Neural cell (in vitro differentiated cells): ENCODE measurements around the gene APH1B.

Source experiments
- EP300 ChIP-seq: fragments of 450-650 bp; conservative IDR thresholded peaks from 2 replicates; pipeline ENCODE4 v1.6.1; 2014; ENCODE audit warnings: antibody characterized with exemption, mild to moderate bottlenecking, moderate library complexity; ENCODE audit not compliant: poor library complexity, severe bottlenecking
- EZH2 ChIP-seq: fragments of 200-600, 300-800 bp; shearing (Covaris generic), sonication (generic); IDR thresholded peaks from 2 replicates; pipeline ENCODE4 v1.6.1; 2014; ENCODE audit warnings: antibody characterized with exemption, low read length, borderline replicate concordance, mild to moderate bottlenecking; ENCODE audit not compliant: insufficient read depth, poor library complexity, severe bottlenecking
- POLR2AphosphoS5 ChIP-seq: IDR thresholded peaks from 2 replicates; pipeline ENCODE4 v1.6.1; 2012
- RAD21 ChIP-seq: fragments of 450-650 bp; conservative IDR thresholded peaks from 2 replicates; pipeline ENCODE4 v1.6.1; 2014; ENCODE audit warnings: antibody characterized with exemption, mild to moderate bottlenecking, moderate library complexity
- TAF1 ChIP-seq: IDR thresholded peaks from 2 replicates; pipeline ENCODE4 v1.6.1; 2012; ENCODE audit warnings: low read depth
- TF ChIP-seq, protein P1 (sequence below): fragments of 450-650 bp; IDR thresholded peaks from 2 replicates; pipeline ENCODE4 v1.5.1; 2014; ENCODE audit warnings: antibody characterized with exemption, mild to moderate bottlenecking, moderate library complexity; ENCODE audit not compliant: poor library complexity, severe bottlenecking
- TF ChIP-seq, protein P2 (sequence below): IDR thresholded peaks from 2 replicates; pipeline ENCODE4 v1.6.1; 2012; ENCODE audit warnings: borderline replicate concordance

DNA sequence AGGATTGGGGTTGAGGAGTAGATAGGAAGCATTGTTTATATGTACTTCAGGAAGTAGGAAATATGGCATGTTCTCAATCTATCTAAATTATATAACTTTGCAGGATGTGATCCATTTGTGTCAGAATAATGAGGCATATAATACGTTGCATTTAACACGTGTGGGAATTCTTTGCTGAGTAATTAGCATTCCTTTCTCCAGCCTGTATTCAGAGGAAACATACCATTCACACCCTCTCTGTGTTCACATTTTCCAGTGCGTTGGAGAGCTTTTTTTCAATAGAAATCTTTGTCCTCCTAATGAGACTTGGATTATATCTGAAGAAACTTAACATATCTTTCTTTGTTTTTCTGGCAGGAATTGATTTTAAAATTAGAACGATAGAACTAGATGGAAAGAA lies 33.0 kb upstream of the APH1B start:
- TF ChIP-seq, protein P1, sequence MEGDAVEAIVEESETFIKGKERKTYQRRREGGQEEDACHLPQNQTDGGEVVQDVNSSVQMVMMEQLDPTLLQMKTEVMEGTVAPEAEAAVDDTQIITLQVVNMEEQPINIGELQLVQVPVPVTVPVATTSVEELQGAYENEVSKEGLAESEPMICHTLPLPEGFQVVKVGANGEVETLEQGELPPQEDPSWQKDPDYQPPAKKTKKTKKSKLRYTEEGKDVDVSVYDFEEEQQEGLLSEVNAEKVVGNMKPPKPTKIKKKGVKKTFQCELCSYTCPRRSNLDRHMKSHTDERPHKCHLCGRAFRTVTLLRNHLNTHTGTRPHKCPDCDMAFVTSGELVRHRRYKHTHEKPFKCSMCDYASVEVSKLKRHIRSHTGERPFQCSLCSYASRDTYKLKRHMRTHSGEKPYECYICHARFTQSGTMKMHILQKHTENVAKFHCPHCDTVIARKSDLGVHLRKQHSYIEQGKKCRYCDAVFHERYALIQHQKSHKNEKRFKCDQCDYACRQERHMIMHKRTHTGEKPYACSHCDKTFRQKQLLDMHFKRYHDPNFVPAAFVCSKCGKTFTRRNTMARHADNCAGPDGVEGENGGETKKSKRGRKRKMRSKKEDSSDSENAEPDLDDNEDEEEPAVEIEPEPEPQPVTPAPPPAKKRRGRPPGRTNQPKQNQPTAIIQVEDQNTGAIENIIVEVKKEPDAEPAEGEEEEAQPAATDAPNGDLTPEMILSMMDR, result no peak
- TF ChIP-seq EZH2 (no peak), POLR2AphosphoS5 (no peak), RAD21 (no peak), TAF1 (no peak), EP300 (no peak)
- TF ChIP-seq, protein P2, sequence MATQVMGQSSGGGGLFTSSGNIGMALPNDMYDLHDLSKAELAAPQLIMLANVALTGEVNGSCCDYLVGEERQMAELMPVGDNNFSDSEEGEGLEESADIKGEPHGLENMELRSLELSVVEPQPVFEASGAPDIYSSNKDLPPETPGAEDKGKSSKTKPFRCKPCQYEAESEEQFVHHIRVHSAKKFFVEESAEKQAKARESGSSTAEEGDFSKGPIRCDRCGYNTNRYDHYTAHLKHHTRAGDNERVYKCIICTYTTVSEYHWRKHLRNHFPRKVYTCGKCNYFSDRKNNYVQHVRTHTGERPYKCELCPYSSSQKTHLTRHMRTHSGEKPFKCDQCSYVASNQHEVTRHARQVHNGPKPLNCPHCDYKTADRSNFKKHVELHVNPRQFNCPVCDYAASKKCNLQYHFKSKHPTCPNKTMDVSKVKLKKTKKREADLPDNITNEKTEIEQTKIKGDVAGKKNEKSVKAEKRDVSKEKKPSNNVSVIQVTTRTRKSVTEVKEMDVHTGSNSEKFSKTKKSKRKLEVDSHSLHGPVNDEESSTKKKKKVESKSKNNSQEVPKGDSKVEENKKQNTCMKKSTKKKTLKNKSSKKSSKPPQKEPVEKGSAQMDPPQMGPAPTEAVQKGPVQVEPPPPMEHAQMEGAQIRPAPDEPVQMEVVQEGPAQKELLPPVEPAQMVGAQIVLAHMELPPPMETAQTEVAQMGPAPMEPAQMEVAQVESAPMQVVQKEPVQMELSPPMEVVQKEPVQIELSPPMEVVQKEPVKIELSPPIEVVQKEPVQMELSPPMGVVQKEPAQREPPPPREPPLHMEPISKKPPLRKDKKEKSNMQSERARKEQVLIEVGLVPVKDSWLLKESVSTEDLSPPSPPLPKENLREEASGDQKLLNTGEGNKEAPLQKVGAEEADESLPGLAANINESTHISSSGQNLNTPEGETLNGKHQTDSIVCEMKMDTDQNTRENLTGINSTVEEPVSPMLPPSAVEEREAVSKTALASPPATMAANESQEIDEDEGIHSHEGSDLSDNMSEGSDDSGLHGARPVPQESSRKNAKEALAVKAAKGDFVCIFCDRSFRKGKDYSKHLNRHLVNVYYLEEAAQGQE, result no peak
